HepG2 (cell line): Measurements from ENCODE around the gene CDC42BPG. TPM values are rescaled to one million over a fixed set of nuclear protein-coding genes. Genes with fewer than 3 reads are reported as not detected.

Experiments
- ATAD3A ChIP-seq: sonication (generic); formaldehyde crosslinking; IDR thresholded peaks from 2 replicates; pipeline ENCODE4 v1.4.0; 2020; ENCODE audit warnings: missing genetic modification reagents
- CBX5 ChIP-seq: sonication (generic); formaldehyde crosslinking; IDR thresholded peaks from 2 replicates; pipeline ENCODE4 v1.4.0; 2020; ENCODE audit warnings: missing genetic modification reagents, borderline replicate concordance
- CHD2 ChIP-seq: IDR thresholded peaks from 2 replicates; pipeline ENCODE4 v1.6.1; 2011; ENCODE audit warnings: low read depth, low read length, improper control_type of control experiment
- HOXA3 ChIP-seq: sonication (generic); formaldehyde crosslinking; IDR thresholded peaks from 2 replicates; pipeline ENCODE4 v1.5.0; 2020; ENCODE audit warnings: missing genetic modification reagents
- KDM4B ChIP-seq: sonication (generic); formaldehyde crosslinking; IDR thresholded peaks from 2 replicates; pipeline ENCODE4 v1.4.0; 2020; ENCODE audit warnings: missing genetic modification reagents
- MAFG ChIP-seq: sonication (generic); formaldehyde crosslinking; IDR thresholded peaks from 2 replicates; pipeline ENCODE4 v1.5.1; 2020; ENCODE audit warnings: mild to moderate bottlenecking, missing genetic modification reagents
- MTF1 ChIP-seq: sonication (generic); formaldehyde crosslinking; IDR thresholded peaks from 2 replicates; pipeline ENCODE4 v1.5.0; 2020; ENCODE audit warnings: missing genetic modification reagents
- MYC ChIP-seq: sonication (generic); formaldehyde crosslinking; IDR thresholded peaks from 2 replicates; pipeline ENCODE4 v1.9.0; 2021; ENCODE audit warnings: missing genetic modification reagents, borderline replicate concordance
- NFYB ChIP-seq: sonication (generic); formaldehyde crosslinking; IDR thresholded peaks from 2 replicates; pipeline ENCODE4 v1.4.0; 2020; ENCODE audit warnings: missing genetic modification reagents
- NFYC ChIP-seq: IDR thresholded peaks from 2 replicates; pipeline ENCODE4 v1.6.1; 2016; ENCODE audit warnings: missing genetic modification reagents, missing compliant biosample characterization
- PCBP2 ChIP-seq: fragments of 200-400 bp; formaldehyde crosslinking; optimal IDR thresholded peaks from 2 replicates; pipeline ENCODE3; 2018; ENCODE audit warnings: low read length, low read depth; ENCODE audit not compliant: poor library complexity, severe bottlenecking
- PHB2 ChIP-seq: fragments of 450-650 bp; IDR thresholded peaks from 2 replicates; pipeline ENCODE4 v1.6.1; 2018; ENCODE audit not compliant: partially characterized antibody
- PHF8 ChIP-seq: sonication (generic); formaldehyde crosslinking; IDR thresholded peaks from 2 replicates; pipeline ENCODE4 v1.5.0; 2020; ENCODE audit warnings: missing genetic modification reagents
- SP4 ChIP-seq: sonication (generic); formaldehyde crosslinking; IDR thresholded peaks from 2 replicates; pipeline ENCODE4 v1.8.1; 2023; ENCODE audit warnings: mild to moderate bottlenecking, missing genetic modification reagents
- ZKSCAN5 ChIP-seq: sonication (generic); formaldehyde crosslinking; IDR thresholded peaks from 2 replicates; pipeline ENCODE4 v1.5.1; 2020; ENCODE audit warnings: mild to moderate bottlenecking, missing genetic modification reagents
- ZNF232 ChIP-seq: sonication (generic); formaldehyde crosslinking; IDR thresholded peaks from 2 replicates; pipeline ENCODE4 v1.4.0; 2020; ENCODE audit warnings: missing genetic modification reagents, borderline replicate concordance
- ZNF431 ChIP-seq: sonication (generic); formaldehyde crosslinking; IDR thresholded peaks from 2 replicates; pipeline ENCODE4 v1.9.0; 2022; ENCODE audit warnings: missing genetic modification reagents, low read depth, mild to moderate bottlenecking, borderline replicate concordance
- ZNF510 ChIP-seq: sonication (generic); formaldehyde crosslinking; IDR thresholded peaks from 2 replicates; pipeline ENCODE4 v1.4.0; 2020; ENCODE audit warnings: low read depth, mild to moderate bottlenecking, missing genetic modification reagents
- ZNF547 ChIP-seq: sonication (generic); formaldehyde crosslinking; IDR thresholded peaks from 2 replicates; pipeline ENCODE4 v1.5.1; 2020; ENCODE audit warnings: mild to moderate bottlenecking, missing genetic modification reagents
- ZNF550 ChIP-seq: sonication (generic); formaldehyde crosslinking; IDR thresholded peaks from 2 replicates; pipeline ENCODE4 v1.4.0; 2020; ENCODE audit warnings: mild to moderate bottlenecking, missing genetic modification reagents, borderline replicate concordance
- ZNF713 ChIP-seq: sonication (generic); formaldehyde crosslinking; IDR thresholded peaks from 2 replicates; pipeline ENCODE4 v1.4.0; 2020; ENCODE audit warnings: mild to moderate bottlenecking, missing genetic modification reagents
- ZSCAN9 ChIP-seq: IDR thresholded peaks from 2 replicates; pipeline ENCODE4 v1.6.1; 2016; ENCODE audit warnings: borderline replicate concordance
- polyA plus RNA-seq, 8 experiments: library from polyadenylated mRNA; depleted of rRNA in 3 of 8; stranded (reverse) in 7 of 8; unstranded in 1 of 8; fragments of >200 nt; fragmentation: Illumina TruSeq in 4 of 8; extraction: Trizol in 4 of 8; gene quantifications; 2 replicates each; pipeline versions ENCODE4 v1.2.1 to v1.2.3, GENCODE V29; 2011 to 2016; ENCODE audit warnings: low read depth in 4 of 8, missing spikeins in 1 of 8, mixed read lengths in 1 of 8; ENCODE audit not compliant: insufficient read depth in 1 of 8
- total RNA-seq, 5 experiments: library from RNA; depleted of rRNA; stranded (reverse); fragments of >200 nt; fragmentation: Illumina TruSeq; extraction: Trizol; gene quantifications; 2 replicates each; pipeline ENCODE4 v1.2.3, GENCODE V29; 2016; ENCODE audit warnings: low read depth in 1 of 5
- TF ChIP-seq, protein P1 (sequence below): sonication (generic); formaldehyde crosslinking; IDR thresholded peaks from 2 replicates; pipeline ENCODE4 v1.5.1; 2020; ENCODE audit warnings: mild to moderate bottlenecking, missing genetic modification reagents, moderate library complexity
- TF ChIP-seq, protein P2 (sequence below): sonication (generic); formaldehyde crosslinking; IDR thresholded peaks from 2 replicates; pipeline ENCODE4 v1.5.1; 2020; ENCODE audit warnings: mild to moderate bottlenecking, missing genetic modification reagents, borderline replicate concordance

The CDC42BPG gene
- total and polyA plus RNA-seq, 2 of the 13 experiments (the other 11 are each of a cell fraction or from before 2014, with no cell fraction given): 0.55 to 1.4 TPM

DNA sequence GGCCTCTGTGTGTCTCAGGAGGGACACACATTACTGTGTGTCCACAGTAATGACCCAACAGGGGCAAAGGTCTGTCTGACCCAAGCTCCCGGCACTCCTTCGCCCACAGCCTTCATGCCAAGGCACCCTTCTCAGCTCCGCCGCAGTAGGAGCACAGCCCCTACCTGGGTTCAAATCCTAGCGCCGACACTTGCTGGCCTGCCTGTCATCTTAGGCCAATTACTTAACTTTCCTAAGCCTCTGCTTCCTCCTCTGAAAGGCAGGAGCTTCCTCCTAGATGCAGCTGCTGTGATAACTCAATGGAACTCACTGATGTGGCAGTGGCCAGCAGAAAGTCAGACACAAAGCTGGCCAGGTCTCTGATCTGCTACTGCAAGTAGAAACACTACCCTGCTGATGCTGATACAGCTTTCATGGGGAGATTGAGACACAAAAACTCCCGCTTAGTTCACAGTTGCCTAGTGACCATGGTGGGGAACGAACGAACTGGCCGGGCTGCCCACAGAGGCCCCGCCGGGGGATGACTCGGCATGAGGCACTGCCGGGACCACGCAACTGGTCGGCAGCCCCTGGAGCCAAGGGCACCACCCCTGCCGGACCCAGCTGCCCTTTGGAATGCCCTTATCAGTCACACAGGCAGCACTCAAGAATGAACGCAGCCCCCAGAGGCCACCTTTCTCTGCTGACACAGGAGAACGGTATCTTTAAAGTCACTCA is 25.9 kb upstream of the CDC42BPG start (continued):
- TF ChIP-seq, protein P1, sequence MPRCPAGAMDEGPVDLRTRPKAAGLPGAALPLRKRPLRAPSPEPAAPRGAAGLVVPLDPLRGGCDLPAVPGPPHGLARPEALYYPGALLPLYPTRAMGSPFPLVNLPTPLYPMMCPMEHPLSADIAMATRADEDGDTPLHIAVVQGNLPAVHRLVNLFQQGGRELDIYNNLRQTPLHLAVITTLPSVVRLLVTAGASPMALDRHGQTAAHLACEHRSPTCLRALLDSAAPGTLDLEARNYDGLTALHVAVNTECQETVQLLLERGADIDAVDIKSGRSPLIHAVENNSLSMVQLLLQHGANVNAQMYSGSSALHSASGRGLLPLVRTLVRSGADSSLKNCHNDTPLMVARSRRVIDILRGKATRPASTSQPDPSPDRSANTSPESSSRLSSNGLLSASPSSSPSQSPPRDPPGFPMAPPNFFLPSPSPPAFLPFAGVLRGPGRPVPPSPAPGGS (CRISPR knock-in tag): peak; percentile 61; the same call in 1 of the 2 replicates
- no peak for TF ChIP-seq ATAD3A (CRISPR knock-in tag)
- no peak for TF ChIP-seq KDM4B
- no peak for TF ChIP-seq NFYB (CRISPR knock-in tag)
- no peak for TF ChIP-seq ZNF510 (CRISPR knock-in tag)
- TF ChIP-seq MYC (CRISPR knock-in tag): peak; percentile 63
- TF ChIP-seq, protein P2, sequence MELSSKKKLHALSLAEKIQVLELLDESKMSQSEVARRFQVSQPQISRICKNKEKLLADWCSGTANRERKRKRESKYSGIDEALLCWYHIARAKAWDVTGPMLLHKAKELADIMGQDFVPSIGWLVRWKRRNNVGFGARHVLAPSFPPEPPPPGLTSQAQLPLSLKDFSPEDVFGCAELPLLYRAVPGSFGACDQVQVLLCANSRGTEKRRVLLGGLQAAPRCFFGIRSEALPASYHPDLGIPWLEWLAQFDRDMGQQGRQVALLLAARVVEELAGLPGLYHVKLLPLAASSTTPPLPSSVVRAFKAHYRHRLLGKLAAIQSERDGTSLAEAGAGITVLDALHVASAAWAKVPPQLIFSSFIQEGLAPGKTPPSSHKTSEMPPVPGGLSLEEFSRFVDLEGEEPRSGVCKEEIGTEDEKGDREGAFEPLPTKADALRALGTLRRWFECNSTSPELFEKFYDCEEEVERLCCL (CRISPR knock-in tag): no peak
- no peak for TF ChIP-seq PHF8 (CRISPR knock-in tag)
- TF ChIP-seq MAFG (CRISPR knock-in tag): no peak; the same call in 1 of the 2 replicates
- TF ChIP-seq PCBP2: no peak
- TF ChIP-seq MTF1 (CRISPR knock-in tag): no peak
- TF ChIP-seq ZNF547: 0 out of 2 replicates have a peak, but pooled peaks have one; percentile 38
- no peak for TF ChIP-seq ZNF431 (CRISPR knock-in tag)
- TF ChIP-seq ZNF550 (CRISPR knock-in tag): no peak
- no peak for TF ChIP-seq NFYC (CRISPR knock-in tag)
- no peak for TF ChIP-seq CHD2
- TF ChIP-seq ZSCAN9 (CRISPR knock-in tag): no peak
- peak; percentile 72 for TF ChIP-seq HOXA3
- TF ChIP-seq CBX5 (CRISPR knock-in tag): no peak
- TF ChIP-seq SP4 (CRISPR knock-in tag): 0 out of 2 replicates have a peak, but pooled peaks have one; percentile 22
- no peak for TF ChIP-seq PHB2
- no peak for TF ChIP-seq ZKSCAN5 (CRISPR knock-in tag)
- TF ChIP-seq ZNF232: 0 out of 2 replicates have a peak, but pooled peaks have one; percentile 50
- TF ChIP-seq ZNF713 (CRISPR knock-in tag): no peak
